GM12878 (cell line): Measurements from ENCODE around the gene MRPS25. TPM values are rescaled to one million over a fixed set of nuclear protein-coding genes. Genes with fewer than 3 reads are reported as not detected.

Experiments used
- ATAC-seq: fragments of 200-7000 bp; cut with Tn5 transposase; 3 replicates; pipeline ENCODE4 v1.9.1; 2020; ENCODE audit warnings: mild to moderate bottlenecking, moderate library complexity
- BruUV-seq: library from RNA; stranded (reverse); fragments of 400-500 nt; replicated peaks from 2 replicates; lab custom pipeline; 2021; lab: Mats Ljungman, UMichigan
- CTCF ChIA-PET: fragments of 300-600 bp; sonication (Branson Sonifier 250); formaldehyde crosslinking; extraction: SDS; loops from one replicate; lab custom pipeline; 2021; ENCODE audit warnings: inconsistent platforms; lab: Yijun Ruan, JAX
- POLR2A ChIA-PET: fragments of 350-600 bp; formaldehyde crosslinking; extraction: SDS; loops from one replicate; lab custom pipeline; 2021; ENCODE audit warnings: inconsistent platforms; lab: Charles Lee
- RAD21 ChIA-PET: fragments of 300-600 bp; sonication (Branson Sonifier 250); formaldehyde crosslinking; loops from one replicate; lab custom pipeline; 2023; ENCODE audit warnings: antibody characterized with exemption; ENCODE audit not compliant: unreplicated experiment; lab: Charles Lee
- SMC1A ChIA-PET: fragments of 300-600 bp; sonication (Branson Sonifier 250); formaldehyde crosslinking; loops from one replicate; lab custom pipeline; 2023; ENCODE audit not compliant: unreplicated experiment, uncharacterized antibody; lab: Charles Lee
- DNase-seq: peaks from one replicate; pipeline ENCODE4 v3.0.0-alpha.2; 2011; ENCODE audit warnings: low read depth, low spot score
- FAIRE-seq: peaks from 3 replicates; lab custom pipeline; 2011; peaks lifted over from hg19 to GRCh38; lab: Jason Lieb, UNC
- H2AFZ ChIP-seq: 2 replicates; pipeline ENCODE4 v1.6.0; 2011; ENCODE audit warnings: low read depth, low read length, control low read depth; ENCODE audit not compliant: control insufficient read depth
- H3K27ac ChIP-seq: 2 replicates; pipeline ENCODE4 v1.5.1; 2011; ENCODE audit warnings: control low read depth; ENCODE audit not compliant: control insufficient read depth, insufficient read depth
- H3K27me3 ChIP-seq, 2 experiments: replicated peaks in 1 of 2; 2 replicates each; pipeline versions ENCODE4 v1.6.0 to v1.6.1; 2011; ENCODE audit warnings: low read length in 1 of 2; ENCODE audit not compliant: control insufficient read depth in 2 of 2, insufficient read depth in 2 of 2
- H3K36me3 ChIP-seq, 2 experiments: 2 replicates each; pipeline ENCODE4 v1.5.1; 2011; ENCODE audit warnings: low read length in 1 of 2; ENCODE audit not compliant: control insufficient read depth in 2 of 2, insufficient read depth in 2 of 2
- H3K4me1 ChIP-seq: 2 replicates; pipeline ENCODE4 v1.6.1; 2011; ENCODE audit warnings: mild to moderate bottlenecking, low read length, moderate library complexity, mixed read lengths; ENCODE audit not compliant: control insufficient read depth, insufficient read depth
- H3K4me2 ChIP-seq: 2 replicates; pipeline ENCODE4 v1.6.0; 2011; ENCODE audit warnings: control low read depth; ENCODE audit not compliant: control insufficient read depth, insufficient read depth
- H3K4me3 ChIP-seq: fragments of 200-600 bp; sonication (generic); 2 replicates; pipeline ENCODE4 v1.5.1; 2016
- H3K79me2 ChIP-seq: 2 replicates; pipeline ENCODE4 v1.6.0; 2011; ENCODE audit warnings: low read length; ENCODE audit not compliant: control insufficient read depth, insufficient read depth
- H3K9ac ChIP-seq: 2 replicates; pipeline ENCODE4 v1.8.0; 2011; ENCODE audit warnings: low read length, control low read depth, mixed read lengths; ENCODE audit not compliant: control insufficient read depth, insufficient read depth
- H3K9me3 ChIP-seq: replicated peaks from 3 replicates; pipeline ENCODE4 v1.5.1; 2011; ENCODE audit warnings: mild to moderate bottlenecking, low read length; ENCODE audit not compliant: control insufficient read depth, insufficient read depth
- H4K20me1 ChIP-seq: 2 replicates; pipeline ENCODE4 v1.6.0; 2011; ENCODE audit not compliant: control insufficient read depth, insufficient read depth
- CHD2 ChIP-seq: IDR thresholded peaks from 2 replicates; pipeline ENCODE4 v1.6.1; 2011; ENCODE audit warnings: low read depth, low read length, improper control_type of control experiment, borderline replicate concordance
- CHD4 ChIP-seq: fragments of 200-600 bp; sonication (generic); IDR thresholded peaks from 2 replicates; pipeline ENCODE4 v1.6.1; 2016; ENCODE audit warnings: mild to moderate bottlenecking
- MYB ChIP-seq: fragments of 150-350 bp; IDR thresholded peaks from 2 replicates; pipeline ENCODE4 v1.6.1; 2014; ENCODE audit warnings: mild to moderate bottlenecking, low read depth, low read length, borderline replicate concordance
- SMC3 ChIP-seq: IDR thresholded peaks from 2 replicates; pipeline ENCODE4 v1.6.1; 2011; ENCODE audit warnings: low read length, improper control_type of control experiment, borderline replicate concordance
- SREBF2 ChIP-seq: IDR thresholded peaks from 2 replicates; pipeline ENCODE4 v1.6.1; 2012; ENCODE audit warnings: mild to moderate bottlenecking, low read length
- STAT3 ChIP-seq: IDR thresholded peaks from 2 replicates; pipeline ENCODE4 v1.6.1; 2011; ENCODE audit warnings: low read depth, low read length, improper control_type of control experiment
- WGBS: methylation state at CpG from one replicate; pipeline ENCODE4 v1.1.6; 2016; ENCODE audit warnings: low lambda C conversion rate; ENCODE audit not compliant: insufficient replicate concordance, insufficient coverage; ENCODE audit errors: missing lambda C conversion rate; 5-methylcytosine and 5-hydroxymethylcytosine counted together
- in situ Hi-C: fragments of 300-500 bp; cut with MboI; formaldehyde crosslinking; loops from 9 replicates; pipeline ENCODE4 v1.14.3; 2018; ENCODE audit warnings: mixed read lengths
- intact Hi-C: fragments of 100-400 bp; cut with micrococcal nuclease; formaldehyde crosslinking; loops from one replicate; pipeline ENCODE4 v1.14.2; 2022; ENCODE audit not compliant: unreplicated experiment
- polyA plus RNA-seq, 11 experiments: library from polyadenylated mRNA; depleted of rRNA in 4 of 11; unstranded in 6 of 11; stranded (reverse) in 5 of 11; fragments of >200 nt; fragmentation: Nextera tagmentation in 4 of 11; fragmentation: Illumina TruSeq in 1 of 11; extraction: Ambion mirVana in 4 of 11; extraction: Trizol in 1 of 11; gene quantifications; 1 replicate in 1 of 11; 2 replicates in 10 of 11; pipeline versions ENCODE4 v1.2.1 to v1.2.3, GENCODE V29; 2011 to 2016; ENCODE audit warnings: inconsistent platforms in 2 of 11, missing spikeins in 2 of 11, low read depth in 1 of 11
- total RNA-seq, 4 experiments: library from RNA; depleted of rRNA in 3 of 4; stranded (reverse); fragments of >200 nt in 3 of 4; fragmentation: Illumina TruSeq in 1 of 4; extraction: Trizol in 1 of 4; gene quantifications; 2 replicates each; pipeline versions ENCODE4 v1.2.1 to v1.2.3, GENCODE V29; 2013 to 2021
- TF ChIP-seq, protein P1 (sequence below): fragments of 450-650 bp; formaldehyde crosslinking; IDR thresholded peaks from 2 replicates; pipeline ENCODE4 v1.5.0; 2022; ENCODE audit warnings: mild to moderate bottlenecking, missing genetic modification characterization
- TF ChIP-seq, protein P2 (sequence below): fragments of 450-650 bp; IDR thresholded peaks from 2 replicates; pipeline ENCODE4 v1.6.1; 2016; ENCODE audit warnings: mild to moderate bottlenecking
- TF ChIP-seq, protein P3 (sequence below): fragments of 450-650 bp; IDR thresholded peaks from 2 replicates; pipeline ENCODE4 v1.6.1; 2014; ENCODE audit warnings: mild to moderate bottlenecking

Gene MRPS25
- total and polyA plus RNA-seq, 10 of the 15 experiments (the other 5 are each of a cell fraction or from before 2014, with no cell fraction given), result 17.0 to 114 (median 62.2) TPM

DNA sequence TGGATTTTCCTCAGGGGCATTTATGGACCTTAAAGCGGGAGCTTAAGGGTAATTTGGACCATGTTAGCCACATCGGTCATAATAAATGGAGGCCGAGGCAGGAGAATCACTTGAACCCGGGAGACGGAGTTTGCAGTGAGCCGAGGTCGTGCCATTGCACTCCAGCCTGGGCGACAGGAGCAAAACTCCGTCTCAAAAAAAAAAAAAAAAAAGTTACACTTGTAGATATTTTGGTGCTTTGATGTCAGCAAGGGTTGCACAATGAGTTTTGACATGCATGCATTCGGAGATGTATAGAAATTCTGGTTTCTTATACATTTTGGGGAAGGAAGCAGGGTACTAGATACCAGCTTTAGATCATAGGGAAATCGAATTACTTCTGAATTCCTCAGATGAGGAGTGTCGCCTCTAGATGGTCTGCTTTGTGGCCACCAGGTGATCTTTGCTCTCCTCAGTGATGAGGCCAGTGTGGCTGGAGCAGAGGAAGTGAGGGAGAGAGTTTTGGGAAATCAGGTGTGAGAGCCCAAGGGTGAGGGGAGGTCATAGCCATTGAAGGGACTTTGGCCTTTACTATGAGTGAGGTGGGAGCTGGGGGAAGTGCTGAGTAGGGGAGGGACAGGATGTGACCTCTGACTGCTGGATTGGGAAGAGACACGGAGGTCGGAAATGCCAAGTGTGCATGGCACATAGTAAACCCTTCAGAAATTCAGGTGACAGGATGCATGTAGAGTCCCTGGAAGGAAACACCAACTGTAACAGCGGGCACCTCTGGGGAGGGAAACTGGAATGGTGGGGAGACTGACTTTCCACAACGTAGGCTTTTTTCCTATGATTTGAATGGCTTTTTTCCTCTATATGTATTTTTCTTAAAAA is 42.2 kb upstream of the MRPS25 start (continued):
- TF ChIP-seq, protein P1, sequence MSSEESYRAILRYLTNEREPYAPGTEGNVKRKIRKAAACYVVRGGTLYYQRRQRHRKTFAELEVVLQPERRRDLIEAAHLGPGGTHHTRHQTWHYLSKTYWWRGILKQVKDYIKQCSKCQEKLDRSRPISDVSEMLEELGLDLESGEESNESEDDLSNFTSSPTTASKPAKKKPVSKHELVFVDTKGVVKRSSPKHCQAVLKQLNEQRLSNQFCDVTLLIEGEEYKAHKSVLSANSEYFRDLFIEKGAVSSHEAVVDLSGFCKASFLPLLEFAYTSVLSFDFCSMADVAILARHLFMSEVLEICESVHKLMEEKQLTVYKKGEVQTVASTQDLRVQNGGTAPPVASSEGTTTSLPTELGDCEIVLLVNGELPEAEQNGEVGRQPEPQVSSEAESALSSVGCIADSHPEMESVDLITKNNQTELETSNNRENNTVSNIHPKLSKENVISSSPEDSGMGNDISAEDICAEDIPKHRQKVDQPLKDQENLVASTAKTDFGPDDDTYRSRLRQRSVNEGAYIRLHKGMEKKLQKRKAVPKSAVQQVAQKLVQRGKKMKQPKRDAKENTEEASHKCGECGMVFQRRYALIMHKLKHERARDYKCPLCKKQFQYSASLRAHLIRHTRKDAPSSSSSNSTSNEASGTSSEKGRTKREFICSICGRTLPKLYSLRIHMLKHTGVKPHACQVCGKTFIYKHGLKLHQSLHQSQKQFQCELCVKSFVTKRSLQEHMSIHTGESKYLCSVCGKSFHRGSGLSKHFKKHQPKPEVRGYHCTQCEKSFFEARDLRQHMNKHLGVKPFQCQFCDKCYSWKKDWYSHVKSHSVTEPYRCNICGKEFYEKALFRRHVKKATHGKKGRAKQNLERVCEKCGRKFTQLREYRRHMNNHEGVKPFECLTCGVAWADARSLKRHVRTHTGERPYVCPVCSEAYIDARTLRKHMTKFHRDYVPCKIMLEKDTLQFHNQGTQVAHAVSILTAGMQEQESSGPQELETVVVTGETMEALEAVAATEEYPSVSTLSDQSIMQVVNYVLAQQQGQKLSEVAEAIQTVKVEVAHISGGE (CRISPR knock-in tag), result no peak
- no peak for TF ChIP-seq SMC3

DNA sequence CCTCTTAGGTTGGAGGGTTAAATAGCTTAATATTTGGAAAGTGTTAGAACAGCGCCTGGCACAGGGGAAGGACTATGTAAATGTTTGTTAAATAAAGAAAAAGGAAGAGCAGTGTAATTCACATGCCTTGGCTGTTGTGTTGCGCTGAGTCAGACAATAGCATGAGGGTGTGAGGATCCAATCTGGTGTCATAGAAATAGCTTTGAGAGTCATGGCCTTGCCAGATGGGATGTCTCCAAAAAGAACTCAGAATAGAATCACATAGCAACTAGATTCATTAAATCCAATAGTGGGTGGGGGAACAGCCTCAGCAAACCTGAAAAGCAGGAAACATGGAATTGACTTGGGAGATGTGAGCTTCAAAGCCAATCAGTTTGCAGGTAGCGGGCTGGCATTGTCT is 37.7 kb upstream of the MRPS25 start:
- CTCF ChIA-PET, result interaction anchor here (1.1 to 2.2 kb wide), 2 partner anchors 16 to 165 kb away, joined by 3 to 6 read pairs; no protein-coding TSS in a partner anchor
- in situ Hi-C loops, result no loop called here
- TF ChIP-seq CHD2 (no peak), CHD4 (no peak), STAT3 (no peak), SREBF2 (no peak), MYB (no peak)
- TF ChIP-seq, protein P2, sequence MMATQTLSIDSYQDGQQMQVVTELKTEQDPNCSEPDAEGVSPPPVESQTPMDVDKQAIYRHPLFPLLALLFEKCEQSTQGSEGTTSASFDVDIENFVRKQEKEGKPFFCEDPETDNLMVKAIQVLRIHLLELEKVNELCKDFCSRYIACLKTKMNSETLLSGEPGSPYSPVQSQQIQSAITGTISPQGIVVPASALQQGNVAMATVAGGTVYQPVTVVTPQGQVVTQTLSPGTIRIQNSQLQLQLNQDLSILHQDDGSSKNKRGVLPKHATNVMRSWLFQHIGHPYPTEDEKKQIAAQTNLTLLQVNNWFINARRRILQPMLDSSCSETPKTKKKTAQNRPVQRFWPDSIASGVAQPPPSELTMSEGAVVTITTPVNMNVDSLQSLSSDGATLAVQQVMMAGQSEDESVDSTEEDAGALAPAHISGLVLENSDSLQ, result no peak
- TF ChIP-seq, protein P3, sequence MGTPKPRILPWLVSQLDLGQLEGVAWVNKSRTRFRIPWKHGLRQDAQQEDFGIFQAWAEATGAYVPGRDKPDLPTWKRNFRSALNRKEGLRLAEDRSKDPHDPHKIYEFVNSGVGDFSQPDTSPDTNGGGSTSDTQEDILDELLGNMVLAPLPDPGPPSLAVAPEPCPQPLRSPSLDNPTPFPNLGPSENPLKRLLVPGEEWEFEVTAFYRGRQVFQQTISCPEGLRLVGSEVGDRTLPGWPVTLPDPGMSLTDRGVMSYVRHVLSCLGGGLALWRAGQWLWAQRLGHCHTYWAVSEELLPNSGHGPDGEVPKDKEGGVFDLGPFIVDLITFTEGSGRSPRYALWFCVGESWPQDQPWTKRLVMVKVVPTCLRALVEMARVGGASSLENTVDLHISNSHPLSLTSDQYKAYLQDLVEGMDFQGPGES, result no peak
- TF ChIP-seq, all 136 proteins: peak for 0
- no peak overlapping the region for H2AFZ ChIP-seq
- ATAC-seq, result no peak
- no peaks in the 10 kb centered on the region for H4K20me1 ChIP-seq
- H3K4me3 ChIP-seq, result no peak overlapping the region
- ChIA-PET SMC1A (interaction anchor here (0.8 to 1.0 kb wide), 2 partner anchors 119 to 301 kb away, joined by 3 to 5 read pairs; no protein-coding TSS in a partner anchor), RAD21 (no interaction called here), POLR2A (no interaction called here)
- no peaks in the 10 kb centered on the region for H3K27me3 ChIP-seq
- DNase-seq, result no peak
- peaks cover 9% of the 10 kb centered on the region for H3K79me2 ChIP-seq
- no peaks in the 10 kb centered on the region for H3K9me3 ChIP-seq
- no peak overlapping the region for H3K9ac ChIP-seq
- intact Hi-C loops, result no loop called here
- H3K36me3 ChIP-seq, result no peaks in the 10 kb centered on the region
- 48% methylated on average over 3 of the region's 3 CpGs for WGBS
- no TSS peak for BruUV-seq
- no peak overlapping the region for H3K27ac ChIP-seq
- peaks cover 4% of the 10 kb centered on the region for H3K4me1 ChIP-seq
- no peak for FAIRE-seq
- H3K4me2 ChIP-seq, result no peak overlapping the region
